HG03571 (cell line): ENCODE data around the gene SEC16B.

Source experiments
- ATAC-seq: cut with Tn5 transposase; IDR thresholded peaks from one replicate; pipeline ENCODE4 v1.9.1; 2021; ENCODE audit not compliant: unreplicated experiment

The SEC16B gene

GRCh38 chr1:177913762-177914540, 55.9 kb downstream of the SEC16B start:
- no peak for ATAC-seq

GRCh38 chr1:177912991-177913390, 56.9 kb downstream of the SEC16B start:
- no peak for ATAC-seq

DNA sequence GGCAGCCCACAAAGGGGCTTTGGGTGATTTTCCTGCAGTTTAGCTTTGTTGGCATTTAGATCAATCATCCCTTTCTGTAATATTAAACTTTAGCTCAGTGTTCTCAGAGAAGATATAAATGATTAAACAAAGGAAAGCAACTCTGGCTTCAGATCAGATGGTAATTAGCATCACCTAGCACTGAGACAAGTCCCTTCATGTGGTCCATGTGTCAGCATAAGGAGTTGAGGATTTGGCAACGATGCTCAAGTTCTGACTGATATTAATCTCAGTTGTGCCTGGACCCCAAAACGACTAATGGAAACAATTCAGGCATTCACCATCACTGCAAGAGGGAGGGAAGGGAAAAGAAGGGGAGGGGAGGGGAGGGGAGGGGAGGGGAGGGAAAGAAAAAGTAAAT, 60.4 kb downstream of the SEC16B start:
- ATAC-seq = no peak

DNA sequence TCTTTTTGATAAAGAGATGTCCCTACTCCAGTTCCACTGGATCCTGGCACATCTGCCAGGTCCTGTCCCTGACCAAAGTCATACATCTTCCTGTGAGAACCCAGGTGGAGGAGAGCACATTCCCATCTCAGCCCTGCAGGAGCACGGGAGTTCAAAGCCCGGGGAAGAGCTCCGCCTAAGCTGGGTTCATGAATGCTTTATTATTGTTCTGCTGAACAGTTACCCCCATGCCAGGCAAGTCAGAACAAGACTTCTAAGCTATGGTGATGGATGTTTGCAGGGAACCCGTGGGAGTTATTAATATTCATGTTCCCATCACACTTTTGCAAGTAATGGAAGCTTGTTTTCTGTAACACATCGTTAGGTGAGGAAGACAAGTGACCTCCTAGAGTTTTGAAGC, 62.9 kb downstream of the SEC16B start:
- ATAC-seq = no peak

- ATAC-seq = no peak
Observed at GRCh38 chr1:177905686-177906085, 64.2 kb downstream of the SEC16B start.

DNA sequence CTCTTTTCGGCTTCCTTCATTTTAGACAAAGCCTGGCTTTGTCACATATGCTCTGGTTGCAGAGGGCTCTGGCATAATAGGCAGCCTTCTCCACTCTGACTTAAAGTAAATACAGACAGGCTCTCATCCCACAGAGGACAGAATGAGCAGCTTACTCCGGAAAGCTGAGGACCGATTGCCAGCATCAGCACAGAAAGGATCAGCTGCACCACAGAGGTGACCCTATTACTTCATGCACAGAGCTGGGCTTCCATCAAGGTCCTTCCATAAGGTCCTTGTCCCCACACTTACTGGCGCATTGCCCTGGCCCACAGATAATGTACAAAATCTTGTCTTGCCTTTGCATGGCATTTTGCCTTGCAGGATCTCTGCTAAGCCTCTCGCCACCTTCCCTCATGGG, 67.6 kb downstream of the SEC16B start:
- ATAC-seq = no peak

DNA sequence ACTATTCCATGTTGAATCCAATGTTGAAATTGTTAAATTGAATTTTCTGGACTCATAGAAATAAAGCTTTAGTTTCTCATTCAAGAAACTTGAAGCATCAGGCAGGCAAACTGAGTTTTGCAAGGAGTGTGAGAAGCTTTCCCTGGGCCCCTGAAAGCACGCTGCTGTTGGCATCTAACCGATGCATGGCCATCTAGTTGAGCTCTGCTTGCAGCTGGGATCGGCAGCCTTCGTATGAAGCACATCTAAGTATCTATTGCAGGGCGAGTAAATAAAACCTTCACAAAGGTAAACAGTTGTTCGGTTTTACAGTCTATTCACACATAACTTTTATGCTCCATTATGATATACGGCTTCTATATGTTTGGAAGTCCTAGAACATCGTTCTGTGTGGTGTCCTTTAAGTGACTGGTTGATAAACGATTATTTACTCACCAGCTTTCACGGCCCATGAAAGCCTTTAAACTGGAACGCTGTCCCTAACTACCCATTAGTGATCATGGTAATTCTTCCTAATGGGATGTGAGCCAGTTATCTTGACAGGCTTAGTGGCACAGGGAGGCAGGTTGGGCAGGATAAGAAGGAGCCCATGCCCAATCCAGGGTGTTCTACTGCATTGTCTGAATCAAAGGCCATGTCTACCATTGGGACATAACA, 71.7 kb downstream of the SEC16B start:
- ATAC-seq = no peak

- no peak for ATAC-seq
Observed at GRCh38 chr1:177897281-177897997, 72.4 kb downstream of the SEC16B start.
